Measurements from ENCODE around the gene LSMEM2.

GRCh38 chr3:50300681-50301254, 21.9 kb downstream of the LSMEM2 start:
- TF ChIP-seq CTCF (IDR thresholded peaks at IDR 0.05) (no peak), POLR2A (IDR thresholded peaks at IDR 0.05) (no peak)

All from vagina (tissue), 2 donors.